Daoy (cell line): ENCODE measurements around the gene SH2D3C. TPM values are rescaled to one million over a fixed set of nuclear protein-coding genes. Genes with fewer than 3 reads are reported as not detected.
"Not testable (repeated sequence)": the region's sequence is repeated elsewhere in the genome, so short reads cannot be mapped to it uniquely, and the experiment has no call there.

ENCODE experiments used
- DNase-seq: peaks from one replicate; pipeline ENCODE4 v3.0.0-alpha.2; 2015; ENCODE audit warnings: low read depth
- total RNA-seq: library from RNA; depleted of rRNA; stranded (reverse); fragments of >200 nt; shearing (Covaris generic); gene quantifications from 2 replicates; pipeline ENCODE4 v1.2.3, GENCODE V29; 2014

The SH2D3C gene
- total RNA-seq, 1 experiment from 2014 or later = not detected

DNA sequence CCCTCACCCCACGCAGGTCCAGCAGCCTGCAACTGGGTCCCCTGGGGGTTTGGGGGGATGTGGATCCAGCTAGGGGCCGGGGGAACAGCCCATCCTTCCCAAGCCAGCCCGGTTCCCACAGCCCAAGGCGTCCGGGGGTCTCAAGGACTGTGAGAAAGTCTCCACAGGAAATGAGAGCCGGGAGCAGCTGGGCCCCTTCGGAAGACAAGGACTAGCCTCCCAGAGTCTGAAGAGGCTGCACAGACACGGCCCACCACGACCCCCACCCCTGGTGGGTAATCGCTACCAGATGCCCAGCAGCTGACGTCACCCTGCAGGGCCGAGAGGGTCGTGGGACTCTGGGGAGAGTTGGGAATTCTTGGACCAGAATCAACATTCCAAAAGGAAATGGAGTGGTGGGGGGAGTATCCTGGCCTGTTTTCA is 10.5 kb downstream of the SH2D3C start:
- DNase-seq = no peak

DNA sequence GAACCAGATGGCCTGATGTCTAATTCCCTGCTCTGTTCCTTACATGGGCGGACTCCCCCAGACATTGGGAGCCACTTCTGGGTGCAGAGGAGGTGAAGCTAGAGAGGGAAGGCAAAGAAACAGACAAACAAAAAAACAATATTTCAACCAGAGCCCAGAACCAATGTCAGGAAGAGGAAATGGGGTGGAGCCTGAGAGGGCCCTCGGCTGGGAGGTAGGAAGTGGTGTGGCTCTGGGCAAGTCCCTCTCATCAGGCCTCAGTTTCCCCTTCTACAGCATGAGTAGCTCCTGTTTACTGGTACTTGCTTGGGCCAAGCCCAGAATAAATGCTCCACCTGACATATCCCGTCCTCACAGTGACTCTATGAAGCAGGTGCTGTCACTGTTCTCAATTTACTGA is 11.1 kb downstream of the SH2D3C start:
- DNase-seq = no peak

DNA sequence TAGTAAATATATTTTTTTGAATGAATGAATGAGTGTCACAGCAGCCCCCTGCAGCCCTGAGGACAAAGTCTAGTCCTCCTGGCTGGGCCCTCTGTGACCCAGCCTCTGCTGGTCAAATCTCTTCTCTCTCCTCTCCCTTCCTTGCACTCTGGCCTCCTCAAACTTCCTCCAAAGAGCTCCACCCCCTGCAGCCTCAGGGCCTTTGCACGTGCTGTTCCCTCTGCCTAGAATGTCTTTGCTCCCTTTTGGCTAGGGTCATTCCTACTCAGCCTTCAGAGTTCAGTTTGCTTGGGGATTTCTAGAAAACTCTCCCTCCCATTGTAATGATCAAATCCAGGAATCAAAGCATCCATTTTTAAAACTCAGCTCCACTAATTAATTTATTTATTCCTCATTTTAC is 13.0 kb downstream of the SH2D3C start:
- DNase-seq = no peak

DNA sequence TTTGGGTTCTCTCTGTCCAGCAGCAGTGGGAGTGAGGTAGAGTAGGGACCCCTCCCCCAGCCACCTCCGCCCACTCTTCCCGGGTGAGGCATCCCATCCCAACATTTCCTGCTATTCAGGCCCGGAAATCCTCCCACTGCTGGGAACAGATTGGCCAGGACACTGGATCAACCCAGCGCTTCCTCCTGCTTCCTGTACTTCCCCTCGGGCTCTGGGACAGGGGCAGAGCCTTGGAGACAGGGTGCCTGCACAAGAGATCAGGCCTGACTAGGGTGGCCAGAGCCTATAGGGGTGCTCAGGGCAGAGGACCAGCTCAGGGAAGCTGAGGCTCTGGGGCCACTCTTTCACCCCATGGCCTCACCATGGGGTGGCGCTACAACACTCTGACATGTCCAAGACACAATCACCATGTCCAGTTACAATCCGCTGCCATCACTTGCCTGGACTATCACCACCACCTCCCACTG is 14.5 kb downstream of the SH2D3C start:
- DNase-seq = peak; percentile 54

DNA sequence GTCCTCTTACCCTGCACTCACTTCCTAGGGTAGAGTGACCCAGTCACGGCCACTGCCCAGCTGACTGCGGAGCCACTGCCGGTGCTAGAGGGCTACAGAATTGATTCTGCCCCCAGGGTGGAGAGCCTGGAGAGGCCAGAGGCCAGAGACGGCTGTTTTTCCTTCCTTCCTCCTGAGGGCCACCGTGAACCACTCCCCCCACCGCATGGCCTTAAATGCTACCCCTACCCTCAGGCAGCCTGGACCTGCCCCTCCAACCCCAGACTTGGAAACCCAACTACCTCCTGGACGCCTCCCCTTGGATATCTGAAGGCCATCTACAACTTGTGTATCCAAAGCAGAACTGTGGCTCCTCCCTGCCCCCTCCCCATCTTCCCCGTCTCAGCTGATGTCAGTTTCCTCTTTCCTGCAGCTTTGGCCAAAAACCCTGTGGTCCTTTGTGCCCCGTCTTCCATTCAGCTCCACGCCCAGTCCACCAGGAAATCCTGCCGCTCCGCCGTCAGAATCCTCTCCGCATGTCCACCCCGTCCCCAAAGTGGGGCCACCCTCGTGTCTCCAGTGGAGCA is 16.3 kb downstream of the SH2D3C start:
- no peak for DNase-seq

DNA sequence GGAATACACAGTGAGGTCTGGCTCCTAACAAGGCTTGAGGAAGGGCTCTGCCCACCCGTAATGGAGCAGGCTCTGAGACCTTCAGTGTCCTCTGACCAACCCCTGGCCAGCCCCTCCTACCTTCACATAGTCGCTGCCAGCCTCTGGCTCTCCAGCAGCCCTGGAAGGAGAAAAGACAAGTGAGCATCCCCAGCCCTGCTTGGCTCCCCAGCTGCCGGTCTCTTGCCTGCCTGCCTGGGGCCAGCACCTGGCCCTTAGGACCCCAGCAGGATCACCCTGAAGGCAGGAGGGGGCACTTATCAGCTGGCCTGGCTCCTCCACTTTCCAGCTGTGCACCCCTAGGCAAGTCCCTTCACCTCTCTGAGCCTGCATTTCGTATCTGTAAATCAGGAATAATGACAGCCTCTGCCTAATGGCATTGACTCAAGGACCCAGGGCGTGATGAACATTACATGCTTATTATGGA is 16.9 kb downstream of the SH2D3C start:
- no peak for DNase-seq

DNA sequence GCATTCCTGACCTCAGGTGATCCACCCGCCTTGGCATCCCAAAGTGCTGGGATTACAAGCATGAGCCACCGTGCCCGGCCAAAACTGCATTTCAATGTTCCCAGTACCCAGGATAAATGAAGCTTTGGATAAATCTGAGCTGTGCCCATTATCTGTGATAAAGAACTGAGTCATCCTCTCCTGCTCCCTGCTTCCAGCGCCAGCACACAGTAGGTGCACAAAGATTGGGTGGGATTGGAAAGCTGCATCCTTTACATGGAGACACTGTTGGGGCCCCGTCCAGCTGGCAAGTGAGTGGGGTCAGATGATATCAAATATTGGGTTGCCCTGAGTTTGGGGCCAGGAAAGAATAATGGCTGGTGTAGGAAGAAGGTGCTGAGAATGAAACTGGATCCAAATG is 17.4 kb downstream of the SH2D3C start:
- no peak for DNase-seq

DNA sequence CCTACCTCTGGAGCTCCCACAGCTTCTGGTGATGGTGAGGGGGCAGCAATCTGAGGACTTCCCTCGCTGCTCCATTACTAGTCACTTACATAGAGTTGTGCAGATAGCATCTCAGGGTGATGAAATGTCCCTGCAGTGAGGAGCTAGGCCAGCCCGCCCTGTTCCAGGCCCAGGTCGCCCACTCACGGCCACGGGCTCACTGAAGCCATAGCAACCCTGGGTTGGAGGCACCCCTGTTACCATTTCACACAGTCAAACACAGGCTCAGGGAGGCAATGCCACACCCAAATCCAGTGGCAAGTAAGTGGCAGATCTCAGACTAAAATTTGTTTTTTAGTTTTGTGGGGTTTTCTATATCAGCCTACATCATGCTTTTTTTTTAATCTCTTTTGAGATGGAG is 19.6 kb downstream of the SH2D3C start:
- no peak for DNase-seq

DNA sequence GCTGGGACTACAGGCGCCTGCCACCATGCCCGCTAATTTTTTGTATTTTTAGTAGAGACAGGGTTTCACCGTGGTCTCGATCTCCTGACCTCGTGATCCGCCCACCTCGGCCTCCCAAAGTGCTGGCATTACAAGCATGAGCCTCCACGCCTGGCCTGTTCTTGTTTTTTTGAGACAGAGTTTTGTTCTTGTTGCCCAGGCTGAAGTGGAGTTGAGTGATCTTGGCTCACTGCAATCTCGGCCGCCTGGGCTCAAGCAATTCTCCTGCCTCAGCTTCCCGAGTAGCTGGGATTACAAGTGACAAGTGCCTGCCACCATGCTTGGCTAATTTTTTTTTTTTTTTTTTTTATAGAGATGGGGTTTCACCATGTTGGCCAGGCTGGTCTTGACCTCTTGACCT is 21.7 kb downstream of the SH2D3C start:
- DNase-seq = not testable (repeated sequence)

DNA sequence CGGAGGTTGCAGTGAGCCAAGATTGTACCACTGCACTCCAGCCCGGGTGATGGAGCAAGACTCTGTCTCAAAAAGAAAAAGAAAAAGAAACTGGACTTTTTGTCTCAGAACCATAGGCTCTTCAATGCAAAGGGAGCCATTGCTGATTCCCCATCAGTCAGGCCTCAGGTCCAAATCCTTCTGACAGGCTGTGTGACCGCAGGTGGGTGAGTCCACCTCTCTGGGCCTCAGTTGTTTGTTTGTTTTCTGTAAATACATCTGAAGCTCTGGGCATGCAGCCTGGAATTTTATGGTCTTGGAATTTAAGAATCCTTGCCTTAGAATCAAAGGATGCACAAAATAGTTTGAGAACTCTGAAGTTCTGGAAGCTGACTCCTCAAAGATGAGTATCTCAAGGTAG is 22.2 kb downstream of the SH2D3C start:
- DNase-seq = no peak

DNA sequence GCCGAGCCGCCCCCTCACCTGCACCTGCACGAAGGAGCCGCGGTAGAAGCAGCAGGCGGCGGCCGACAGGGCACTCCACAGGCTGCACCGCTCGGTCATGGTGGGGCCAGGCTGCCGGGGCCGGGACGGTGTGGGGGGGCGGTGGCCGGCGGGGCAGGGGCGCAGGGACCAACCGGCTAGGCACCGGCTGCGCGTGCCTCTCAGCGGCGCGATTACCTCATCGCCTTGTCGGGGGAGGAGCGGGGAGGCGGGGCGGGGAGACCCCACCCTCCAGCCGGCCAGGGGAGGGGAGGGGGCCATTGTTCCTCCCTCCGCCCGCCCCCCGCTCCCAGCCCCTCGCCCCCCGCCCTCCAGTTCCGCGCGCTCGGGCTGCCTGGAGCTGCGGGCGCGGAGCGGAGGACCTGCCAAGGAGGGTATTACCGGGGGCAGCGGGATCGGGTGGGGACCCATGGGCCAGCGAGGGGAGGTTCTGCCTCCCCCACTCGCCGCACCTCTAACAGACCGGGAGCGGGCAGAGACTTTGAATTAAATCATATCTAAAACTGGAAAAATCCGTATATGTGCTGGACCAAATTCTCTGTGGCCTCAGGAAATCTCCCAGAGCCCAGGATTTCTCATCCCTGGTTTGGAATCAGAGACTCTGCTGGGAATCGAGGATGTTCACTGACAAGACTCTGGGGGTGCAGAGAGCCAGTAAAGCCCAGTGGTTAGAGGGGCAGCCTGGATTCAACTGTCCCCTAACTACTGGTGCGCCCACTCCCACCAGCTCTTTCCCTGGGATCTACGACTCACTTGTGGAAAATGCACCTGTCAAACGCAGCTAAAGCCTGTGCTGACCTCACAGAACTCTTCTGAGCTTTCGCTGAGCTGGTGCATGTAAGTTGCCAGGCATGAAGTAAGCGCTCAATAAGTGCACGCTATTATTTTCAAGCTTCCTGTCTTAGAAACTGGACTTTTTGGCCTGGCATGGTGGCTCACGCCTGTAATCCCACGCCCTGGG is 23.1 kb downstream of the SH2D3C start:
- no peak for DNase-seq

DNA sequence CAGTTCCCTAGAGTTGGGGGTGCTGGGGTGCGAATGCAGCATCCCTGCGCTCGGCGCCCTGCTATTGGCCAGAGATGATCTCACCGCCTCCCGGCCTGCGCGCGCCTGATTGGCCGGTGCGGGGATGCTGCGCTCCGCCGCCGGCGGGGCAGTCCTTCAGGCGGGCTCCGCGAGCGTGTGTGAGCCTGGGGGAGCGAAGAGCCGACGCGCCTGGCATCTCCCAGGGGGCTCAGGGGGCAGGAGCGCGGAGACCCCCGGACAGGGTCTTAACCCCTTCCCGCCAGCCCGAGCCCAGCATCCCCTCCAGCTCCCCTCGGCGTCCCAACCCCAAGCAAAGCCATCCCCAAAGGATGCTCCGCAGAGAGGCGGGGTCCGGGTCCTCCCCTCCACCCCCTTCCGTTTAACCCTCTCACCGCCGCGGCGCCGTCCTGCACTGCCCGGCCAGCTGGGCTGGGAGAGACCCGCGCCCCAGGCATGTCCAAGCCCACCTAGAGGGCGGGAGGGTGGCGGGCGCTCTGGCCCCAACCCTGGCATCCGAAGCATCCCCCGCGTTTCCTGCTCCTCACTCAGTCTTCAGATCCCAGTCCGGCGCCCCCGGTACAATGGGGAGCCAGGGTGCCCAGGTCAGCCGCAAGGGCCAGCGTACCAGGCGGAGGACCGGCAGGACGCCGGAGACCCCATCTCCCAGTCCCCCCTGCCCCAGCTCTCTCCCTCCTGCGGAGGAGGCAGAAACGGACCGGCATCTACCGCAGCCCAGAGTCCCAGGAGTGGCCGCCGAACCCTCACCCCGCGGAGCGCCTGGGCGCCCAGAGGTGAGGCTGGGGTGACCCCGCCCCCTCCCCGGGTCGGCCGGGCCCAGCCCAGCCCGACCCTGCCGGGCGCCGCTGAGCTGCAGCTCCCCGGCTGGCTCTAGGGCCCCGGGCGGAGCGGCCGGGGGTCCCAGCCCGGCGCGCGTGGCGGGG is 24.1 kb downstream of the SH2D3C start:
- peak; percentile 61 for DNase-seq

DNA sequence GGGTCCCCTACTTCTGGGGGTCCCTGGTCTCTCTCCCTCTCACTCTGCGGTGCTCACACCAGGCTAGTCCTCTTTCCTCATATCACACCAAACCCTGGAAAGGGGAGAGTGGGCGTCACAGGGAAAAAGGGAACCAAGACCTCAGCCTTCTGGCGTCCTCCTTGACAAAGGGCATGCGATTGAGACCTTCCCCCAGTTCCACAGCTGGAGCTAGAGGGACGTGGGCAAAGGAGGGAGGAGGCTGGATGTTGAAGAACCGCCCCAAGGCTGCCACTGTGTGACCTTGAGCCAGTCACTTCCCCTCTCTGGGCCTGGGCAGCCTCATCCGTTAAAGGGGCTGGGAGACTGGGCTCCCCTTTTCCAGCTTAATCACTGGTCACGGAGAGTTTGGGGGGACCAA is 24.8 kb downstream of the SH2D3C start:
- DNase-seq = no peak

DNA sequence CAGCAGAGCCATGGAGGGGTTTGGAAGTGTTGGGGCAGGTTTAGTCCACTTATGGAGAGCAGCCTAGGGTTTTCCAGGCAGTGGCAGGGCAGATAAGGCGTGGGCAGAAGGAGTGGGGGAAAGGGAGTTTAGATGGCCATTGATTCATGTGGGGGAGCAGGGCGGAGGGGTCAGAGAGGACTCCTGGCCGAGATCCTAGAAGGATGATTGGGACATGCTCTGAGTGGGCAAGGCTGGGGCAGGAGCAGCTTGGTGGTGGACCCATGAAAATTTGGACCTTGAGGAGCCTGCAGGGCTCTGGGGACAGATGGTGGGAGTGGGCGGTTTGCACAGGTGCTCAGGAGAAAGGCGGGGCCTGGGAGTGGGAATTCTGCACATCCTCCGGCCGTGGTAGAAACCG is 25.3 kb downstream of the SH2D3C start:
- no peak for DNase-seq

DNA sequence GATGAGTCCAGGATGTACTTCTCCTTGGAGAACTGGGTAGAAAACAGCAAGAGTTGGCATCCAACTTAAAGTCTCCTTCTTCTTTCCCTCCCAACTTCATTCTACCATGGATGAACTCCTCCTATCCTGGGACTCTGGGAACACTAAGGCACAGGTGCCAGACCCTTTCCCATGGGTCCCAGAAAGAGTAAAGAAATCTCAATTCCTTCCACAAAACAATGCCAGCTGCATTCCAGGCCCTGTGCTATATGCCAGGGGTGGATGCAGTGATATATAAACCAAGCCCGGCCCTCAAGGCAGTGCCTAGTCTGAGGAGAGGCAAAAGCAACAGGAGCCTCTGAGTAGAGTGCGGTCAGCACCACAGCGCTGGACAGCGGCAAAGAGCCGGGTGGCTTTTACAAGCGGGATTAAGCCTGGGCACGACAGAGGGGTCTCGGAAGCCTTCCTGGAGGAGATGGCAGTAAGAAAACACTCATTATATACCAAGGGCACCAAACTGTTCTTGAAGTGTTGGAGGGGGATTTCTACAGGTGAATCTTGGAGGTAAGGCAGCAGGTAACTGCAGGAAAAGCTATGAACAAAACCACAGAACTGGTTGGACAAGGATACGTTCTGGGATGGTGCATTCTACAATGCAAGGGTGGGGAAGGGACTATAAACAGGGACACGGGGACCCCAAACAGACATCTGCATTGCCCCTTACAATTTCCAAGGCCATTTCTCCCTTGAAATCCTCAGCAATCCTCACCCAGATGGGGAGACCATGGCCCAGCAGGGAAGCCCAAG is 27.0 kb downstream of the SH2D3C start:
- DNase-seq = no peak

DNA sequence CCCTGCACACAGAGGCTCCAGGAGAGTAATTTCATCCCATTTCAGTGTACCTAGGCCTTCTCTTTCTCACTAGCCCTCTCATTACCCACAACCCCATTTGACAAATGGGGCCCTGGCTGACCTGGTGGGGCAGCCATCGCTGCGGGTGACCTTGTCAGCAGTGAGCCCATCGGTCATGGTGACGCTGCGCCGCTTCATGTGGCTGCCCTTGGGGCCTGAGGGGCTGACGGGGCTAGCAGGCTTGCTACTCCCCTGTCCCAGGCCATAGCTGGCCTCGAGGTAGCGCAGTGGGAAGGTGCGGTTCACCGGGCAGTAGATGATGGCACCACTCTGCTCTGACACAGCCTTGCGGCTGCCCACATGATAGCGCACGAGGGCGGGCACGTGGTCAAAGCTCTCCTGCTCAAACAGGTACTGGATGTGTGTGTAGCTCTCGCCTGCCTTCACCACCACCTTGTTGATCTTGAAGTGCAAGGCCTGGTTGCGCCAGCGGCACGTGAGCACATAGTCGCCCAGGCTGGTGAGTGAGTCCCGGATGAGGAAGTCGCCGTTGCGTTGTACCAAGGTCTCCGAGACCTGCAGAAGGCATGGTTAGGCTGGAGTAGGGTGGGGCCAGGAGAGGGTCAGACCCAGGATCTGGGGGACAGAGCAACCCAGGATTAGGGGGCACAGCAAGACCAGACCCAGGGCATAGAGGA is 29.2 kb downstream of the SH2D3C start:
- no peak for DNase-seq

DNA sequence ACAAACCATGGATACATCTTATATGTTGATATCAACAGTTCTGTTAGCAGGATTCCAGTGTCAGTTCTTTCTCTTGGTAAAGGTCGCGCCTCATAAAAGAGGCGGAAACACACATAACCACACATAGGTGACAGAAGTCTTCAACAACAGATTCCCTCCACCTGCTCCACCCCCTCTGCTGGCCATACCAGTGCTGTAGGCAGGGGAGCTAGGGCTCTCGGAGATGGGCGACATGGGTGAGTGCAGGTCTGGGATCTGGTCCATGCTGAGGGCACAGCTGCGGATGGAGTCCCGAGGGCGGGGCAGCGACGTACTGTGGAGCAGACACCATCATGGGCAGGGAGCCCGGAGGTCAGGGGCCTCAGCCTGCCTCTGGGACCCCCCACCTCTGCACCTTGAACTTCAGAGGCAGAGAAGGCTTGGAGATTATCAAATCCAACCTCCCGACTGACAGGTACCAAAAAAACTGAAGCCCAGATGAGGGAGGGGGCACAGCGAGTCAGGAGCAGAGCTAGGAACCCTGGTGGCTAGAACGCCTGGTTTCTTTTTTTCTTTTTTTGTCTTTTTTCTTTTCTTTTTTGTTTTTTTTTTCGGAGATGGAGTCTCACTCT is 31.4 kb downstream of the SH2D3C start:
- DNase-seq = no peak

DNA sequence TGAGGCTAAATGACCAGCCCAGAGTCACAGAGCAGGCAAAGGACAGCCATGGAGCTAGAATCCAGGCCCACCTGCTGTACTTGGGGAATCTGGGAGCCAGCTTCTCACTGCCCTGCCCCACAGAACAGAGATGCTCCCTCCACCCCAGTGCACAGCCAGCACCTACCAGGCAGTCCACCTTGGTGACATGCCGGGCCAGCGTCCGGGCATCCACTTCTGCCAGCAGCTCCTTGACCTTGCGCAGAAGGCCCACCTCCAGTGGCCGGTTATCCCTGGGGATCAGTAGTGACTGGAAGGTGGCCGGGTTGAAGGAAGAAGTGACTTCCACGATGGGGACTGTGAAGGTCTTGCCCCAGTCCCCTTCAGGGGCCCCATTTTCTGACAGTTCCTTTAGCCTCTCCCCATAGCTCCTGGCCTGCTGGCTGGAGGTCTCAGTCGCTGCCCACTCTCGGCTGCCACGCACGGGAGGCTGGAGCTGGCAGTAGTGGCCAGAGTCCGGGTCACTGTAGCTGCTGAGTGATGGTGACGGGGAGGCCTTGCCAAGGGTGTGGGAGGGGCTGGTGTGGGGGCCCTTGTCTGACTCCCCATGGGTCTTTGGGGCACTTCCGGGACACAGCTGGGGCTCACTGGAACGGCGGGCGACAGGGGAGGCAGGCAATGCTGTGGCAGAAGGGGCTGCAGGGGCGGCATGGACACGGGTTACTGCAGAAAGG is 33.9 kb downstream of the SH2D3C start:
- DNase-seq = no peak

DNA sequence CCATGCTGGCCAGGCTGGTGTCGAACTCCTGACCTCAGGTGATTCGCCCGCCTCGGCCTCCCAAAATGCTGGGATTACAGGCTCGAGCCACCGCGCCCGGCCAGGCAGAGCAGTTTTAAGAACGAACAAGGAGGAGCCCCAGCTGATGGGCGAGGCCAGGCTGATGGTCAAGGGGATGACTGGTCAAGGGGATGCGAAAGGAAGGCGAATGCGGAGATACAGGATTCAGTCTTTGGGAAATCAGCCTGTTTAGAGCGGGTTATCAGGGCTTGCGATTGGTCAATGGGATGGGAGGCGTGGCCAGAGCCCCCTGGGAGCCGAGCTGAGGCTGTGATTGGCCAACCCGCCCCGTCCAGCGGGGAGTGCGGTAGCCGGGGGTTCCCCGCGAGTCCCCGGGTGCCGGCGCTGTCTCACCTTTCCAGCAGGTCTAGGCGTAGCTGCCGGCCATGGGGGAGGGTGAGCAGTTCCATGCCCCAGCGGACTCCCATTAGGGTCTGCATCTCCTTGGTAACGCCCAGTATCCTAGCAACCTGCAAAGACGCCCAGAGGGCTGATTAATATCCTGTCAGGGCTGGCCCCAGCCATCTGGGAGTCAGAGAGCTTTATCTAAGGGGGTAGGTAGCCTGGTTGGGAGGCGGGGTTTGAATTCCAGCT is 35.9 kb downstream of the SH2D3C start:
- peak; percentile 94 for DNase-seq
